ENCODE data around the gene COX10.

- TF ChIP-seq POLR2AphosphoS5 (IDR thresholded peaks at IDR 0.05; ENCODE audit: low read depth, low read length), result no peak
- no peak for TF ChIP-seq REST (IDR thresholded peaks at IDR 0.05; ENCODE audit: insufficient read depth in 1 of 2, low read depth in 2 of 2, low read length in 2 of 2)
- TF ChIP-seq TAF1 (IDR thresholded peaks at IDR 0.05; ENCODE audit: borderline replicate concordance, insufficient read depth, low read length), result no peak
- no peak for TF ChIP-seq SIN3A (IDR thresholded peaks at IDR 0.05; ENCODE audit: borderline replicate concordance, insufficient read depth, low read length)
- no peak for TF ChIP-seq FOXP2 (optimal IDR thresholded peaks at IDR 0.05; ENCODE audit: borderline replicate concordance, extremely low read depth, extremely low read length, insufficient read depth)
Observed at GRCh38 chr17:14156689-14157088, 87.4 kb downstream of the COX10 start.
